Fibroblast of mammary gland (primary cell): ENCODE results near the gene PPP6R1.

ENCODE experiments used
- DNase-seq: peaks from one replicate; pipeline ENCODE4 v3.0.0-alpha.2; 2010; ENCODE audit warnings: low read depth
- H3K4me3 ChIP-seq: 2 replicates; pipeline ENCODE4 v1.5.1; 2011; ENCODE audit warnings: low read depth, mild to moderate bottlenecking, low read length, moderate library complexity; ENCODE audit not compliant: control insufficient read depth
- TF ChIP-seq, protein P1 (sequence below): conservative IDR thresholded peaks from 2 replicates; pipeline ENCODE4 v1.5.1; 2011; ENCODE audit warnings: low read depth, low read length, inconsistent platforms; ENCODE audit not compliant: control insufficient read depth, insufficient read depth

PPP6R1 gene

DNA sequence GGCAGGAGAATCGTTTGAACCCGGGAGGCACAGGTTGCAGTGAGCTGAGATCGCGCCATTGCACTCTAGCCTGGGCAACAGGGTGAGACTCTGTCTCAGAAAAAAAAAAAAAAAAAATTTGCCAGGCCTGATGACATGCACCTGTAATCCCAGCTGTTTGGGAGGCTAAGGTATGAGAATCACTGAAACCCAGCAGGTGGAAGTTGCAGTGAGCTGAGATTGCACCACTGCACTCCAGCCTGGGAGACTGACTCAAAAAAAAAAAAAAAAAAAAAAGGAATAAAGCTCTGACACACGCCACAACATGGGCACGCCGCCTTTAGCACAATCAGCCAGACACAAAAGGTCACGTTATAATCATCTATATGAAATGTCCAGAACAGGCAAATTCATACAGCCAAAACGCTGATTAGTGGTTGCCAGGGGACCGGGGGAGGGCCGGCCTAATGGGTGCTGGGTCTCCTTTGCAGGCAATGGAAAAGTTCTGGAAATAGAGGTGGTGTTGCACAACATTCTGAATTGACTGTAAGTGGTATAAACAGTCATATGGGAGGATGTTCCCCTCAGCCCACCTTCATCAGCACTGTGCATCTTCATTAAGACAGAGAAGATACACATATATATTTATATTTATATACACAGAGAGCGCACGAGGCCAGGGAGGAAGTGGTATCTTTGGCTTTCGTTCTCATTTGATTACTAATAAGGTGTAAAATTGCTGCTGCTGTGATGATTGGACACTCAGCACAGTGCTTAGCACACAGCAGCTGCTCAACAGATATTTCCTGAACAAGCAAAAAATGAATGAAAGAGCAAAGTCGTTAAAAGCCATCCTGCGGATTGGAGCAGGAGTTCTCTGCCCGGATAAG, 17.3 kb upstream of the PPP6R1 start:
- TF ChIP-seq, protein P1, sequence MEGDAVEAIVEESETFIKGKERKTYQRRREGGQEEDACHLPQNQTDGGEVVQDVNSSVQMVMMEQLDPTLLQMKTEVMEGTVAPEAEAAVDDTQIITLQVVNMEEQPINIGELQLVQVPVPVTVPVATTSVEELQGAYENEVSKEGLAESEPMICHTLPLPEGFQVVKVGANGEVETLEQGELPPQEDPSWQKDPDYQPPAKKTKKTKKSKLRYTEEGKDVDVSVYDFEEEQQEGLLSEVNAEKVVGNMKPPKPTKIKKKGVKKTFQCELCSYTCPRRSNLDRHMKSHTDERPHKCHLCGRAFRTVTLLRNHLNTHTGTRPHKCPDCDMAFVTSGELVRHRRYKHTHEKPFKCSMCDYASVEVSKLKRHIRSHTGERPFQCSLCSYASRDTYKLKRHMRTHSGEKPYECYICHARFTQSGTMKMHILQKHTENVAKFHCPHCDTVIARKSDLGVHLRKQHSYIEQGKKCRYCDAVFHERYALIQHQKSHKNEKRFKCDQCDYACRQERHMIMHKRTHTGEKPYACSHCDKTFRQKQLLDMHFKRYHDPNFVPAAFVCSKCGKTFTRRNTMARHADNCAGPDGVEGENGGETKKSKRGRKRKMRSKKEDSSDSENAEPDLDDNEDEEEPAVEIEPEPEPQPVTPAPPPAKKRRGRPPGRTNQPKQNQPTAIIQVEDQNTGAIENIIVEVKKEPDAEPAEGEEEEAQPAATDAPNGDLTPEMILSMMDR: no peak
- H3K4me3 ChIP-seq: no peak overlapping the region
- no peak for DNase-seq

DNA sequence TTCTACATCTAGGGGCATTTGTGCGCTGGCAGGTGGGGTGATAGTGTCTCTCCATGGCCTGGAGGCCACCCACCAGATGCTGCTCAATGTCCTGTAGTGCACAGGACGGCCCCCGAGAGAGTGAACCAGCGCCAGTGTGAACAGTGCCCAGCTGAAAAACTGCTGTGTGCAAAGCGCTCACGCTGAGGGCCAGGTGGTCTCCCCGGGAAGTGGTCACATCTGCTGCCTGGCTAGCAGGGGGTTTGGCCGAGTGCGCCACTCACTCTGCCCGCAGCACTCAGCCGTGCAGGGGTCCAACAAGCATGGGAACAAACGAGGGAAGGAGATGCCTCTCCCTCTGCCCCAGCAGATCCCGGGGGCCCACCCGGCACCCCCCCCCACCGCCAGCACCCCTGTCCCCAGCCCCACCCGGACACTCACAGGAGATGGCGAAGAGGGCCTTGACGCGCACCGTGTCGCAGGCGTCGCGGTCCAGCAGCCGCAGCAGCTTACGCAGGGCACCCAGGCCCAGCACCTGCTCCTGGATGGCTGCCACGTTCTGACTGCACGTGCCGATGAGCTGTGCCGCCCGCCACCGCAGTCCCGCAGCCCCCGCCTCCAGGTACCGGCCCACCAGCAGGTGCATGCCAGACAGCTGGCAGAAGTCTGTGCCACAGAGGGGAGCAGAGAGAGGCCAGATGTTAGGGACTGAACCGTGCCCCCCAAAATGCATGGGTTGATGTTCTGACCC, 15.3 kb upstream of the PPP6R1 start:
- TF ChIP-seq, protein P1: no peak
- DNase-seq: no peak
- no peak overlapping the region for H3K4me3 ChIP-seq

DNA sequence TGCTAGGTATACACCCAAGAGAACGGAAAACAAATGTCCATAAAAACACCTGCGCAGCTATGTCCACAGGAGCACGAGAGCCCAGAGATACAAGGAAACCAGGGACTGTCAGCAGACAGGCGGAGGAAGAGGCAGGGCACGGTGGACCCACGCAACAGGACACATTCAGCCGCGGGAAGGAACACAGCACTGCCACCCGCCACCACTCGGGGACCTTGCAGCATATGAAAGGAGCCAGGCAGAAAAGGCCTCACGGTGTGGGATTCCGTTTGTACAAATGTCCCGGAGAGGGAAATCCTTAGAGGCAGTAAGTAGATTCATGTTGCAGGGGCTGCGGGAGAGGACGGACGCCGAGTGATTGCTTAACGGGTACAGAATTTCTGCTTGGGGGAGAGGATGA, 13.3 kb upstream of the PPP6R1 start:
- TF ChIP-seq, protein P1: no peak
- no peak overlapping the region for H3K4me3 ChIP-seq

DNA sequence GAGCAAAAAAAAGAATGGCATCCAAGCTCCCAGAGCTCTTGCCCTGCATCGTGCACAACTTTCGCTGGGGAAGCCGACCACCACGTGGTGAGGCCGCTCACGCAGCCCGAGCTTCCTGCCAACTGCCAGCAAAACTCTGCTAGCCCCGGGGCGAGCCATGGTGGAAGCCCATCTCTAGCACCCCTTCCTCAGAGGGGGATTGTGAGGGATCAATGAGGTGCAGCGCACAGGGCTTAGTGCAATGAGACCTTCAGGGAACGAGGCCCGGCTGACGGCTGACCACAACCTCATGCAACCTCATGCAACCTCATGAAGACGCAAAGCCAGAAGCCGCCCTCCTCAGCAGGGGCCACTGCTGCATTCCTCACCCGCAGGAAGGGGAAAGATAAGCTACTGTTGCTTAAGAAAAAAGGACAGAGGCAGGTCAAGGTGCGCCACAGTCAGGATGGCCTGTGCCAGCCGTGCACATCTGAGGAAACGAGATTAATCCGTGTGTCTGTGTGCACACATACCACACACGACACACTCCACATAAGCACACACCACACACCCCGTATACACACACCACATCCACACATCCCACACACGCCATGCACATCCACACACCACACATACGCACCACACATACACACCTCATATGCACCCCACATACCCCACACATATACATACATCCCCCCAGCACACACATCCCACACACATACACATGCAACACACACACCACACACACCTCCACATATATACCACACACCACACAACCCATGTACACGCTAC, 11.5 kb upstream of the PPP6R1 start:
- DNase-seq: no peak
- H3K4me3 ChIP-seq: no peak overlapping the region
- TF ChIP-seq, protein P1: no peak

More for the DNA sequence above, 13.3 kb upstream of the PPP6R1 start:
- no peak for DNase-seq

DNA sequence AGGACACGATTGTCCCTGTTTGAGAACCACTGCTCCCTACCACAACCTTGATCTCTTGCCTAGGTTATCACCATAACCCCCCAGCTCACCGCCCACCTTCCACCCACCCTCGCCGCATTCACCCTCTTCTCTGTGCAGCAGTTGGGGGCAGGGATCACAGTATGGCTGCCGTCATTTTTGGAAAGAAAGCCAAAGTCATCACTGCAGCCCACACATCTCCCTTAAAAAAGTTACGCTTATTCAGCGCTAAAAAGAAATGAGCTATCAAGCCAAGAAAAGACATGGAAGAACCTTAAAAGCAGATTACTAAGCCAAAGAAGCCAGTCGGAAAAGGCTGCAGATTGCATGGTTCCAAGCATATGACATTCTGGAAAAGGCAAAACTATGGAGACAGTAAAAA, 10.5 kb upstream of the PPP6R1 start:
- no peak for DNase-seq
- TF ChIP-seq, protein P1: no peak
- H3K4me3 ChIP-seq: no peak overlapping the region

DNA sequence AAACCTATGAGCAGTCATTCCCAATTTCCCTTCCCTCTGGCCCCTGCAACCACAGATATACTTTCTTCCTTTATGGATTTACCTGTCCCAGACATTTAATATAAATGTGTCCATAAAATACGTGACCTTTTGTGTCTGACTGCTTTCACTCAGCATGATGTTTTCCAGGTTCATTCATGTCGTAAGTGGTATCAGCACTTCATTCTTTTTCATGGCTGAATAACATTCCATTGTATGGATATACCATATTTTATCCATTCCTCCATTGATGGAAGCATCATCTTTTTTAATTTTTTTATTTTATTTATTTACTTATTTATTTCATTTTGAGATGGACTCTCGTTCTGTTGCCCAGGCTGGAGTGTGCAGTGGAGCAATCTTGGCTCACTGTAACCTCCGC, 8.0 kb upstream of the PPP6R1 start:
- no peak overlapping the region for H3K4me3 ChIP-seq
- DNase-seq: no peak
- TF ChIP-seq, protein P1: no peak
